Inflammatory macrophage treated with lipopolysaccharide for 4 hours (primary cell): Measurements from ENCODE around the gene LY6G6D.

Experiments
- DNase-seq: peaks from one replicate; pipeline ENCODE4 v3.0.0-alpha.2; 2020

Gene LY6G6D

DNA sequence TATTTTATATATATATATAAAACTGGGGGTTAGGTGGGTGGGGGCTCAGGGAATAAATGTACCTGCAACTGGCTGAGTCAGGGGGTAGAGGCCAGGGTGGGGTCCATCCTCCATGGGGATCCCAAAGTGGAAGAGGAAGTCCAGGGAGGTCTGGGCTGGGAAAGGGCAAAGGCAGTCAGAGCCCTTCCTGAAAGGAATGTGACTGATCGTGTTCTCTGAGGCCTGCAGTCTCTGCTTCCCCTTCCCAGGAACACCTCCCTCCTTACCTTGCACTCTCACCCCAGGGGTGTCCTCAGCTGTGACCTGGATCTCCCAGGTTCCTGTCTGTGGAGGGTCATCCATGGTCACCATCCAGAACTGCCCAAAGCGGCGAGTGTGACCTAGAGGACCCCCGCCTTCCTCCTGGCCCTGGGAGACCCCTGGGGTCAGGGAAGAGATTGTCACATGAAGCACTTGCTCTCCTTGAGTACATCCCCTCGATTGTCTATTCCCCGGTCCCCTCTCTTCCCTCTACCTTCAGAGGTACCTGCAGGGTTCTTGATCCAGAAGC, 52.0 kb downstream of the LY6G6D start:
- no peak for DNase-seq
